ENCODE results near the gene CXorf49. TPM values are rescaled to one million over a fixed set of nuclear protein-coding genes. Genes with fewer than 3 reads are reported as not detected.

CXorf49 gene
- total and polyA plus RNA-seq, 10 of the 15 experiments (the other 5 are each of a cell fraction or from before 2014, with no cell fraction given) = not detected

DNA sequence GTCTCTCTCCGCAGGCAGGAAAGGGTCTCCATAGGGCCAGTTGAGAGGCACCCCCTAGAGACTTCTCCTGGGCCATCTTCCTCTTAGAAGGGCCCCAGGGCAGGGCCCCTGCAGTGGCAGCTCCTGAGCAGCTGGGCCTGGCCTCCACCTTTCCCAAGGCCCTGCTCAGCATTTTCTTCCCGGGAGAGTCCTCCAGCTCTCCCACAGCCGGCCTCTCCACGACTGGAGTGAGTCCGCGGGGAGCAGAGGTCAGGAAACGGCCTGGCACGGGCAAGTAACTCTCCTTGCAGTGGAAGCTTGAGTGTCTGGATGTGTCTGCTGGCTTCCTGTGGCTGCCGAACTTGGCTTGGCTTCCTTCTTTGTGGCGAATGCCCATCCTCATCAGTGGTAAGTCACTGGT lies 52.3 kb downstream of the CXorf49 start:
- WGBS (ENCODE audit: insufficient coverage, insufficient replicate concordance, low lambda C conversion rate, missing lambda C conversion rate) = 44% methylated on average over 10 of the region's 10 CpGs
- no peaks in the 10 kb centered on the region for H3K36me3 ChIP-seq (ENCODE audit: control insufficient read depth in 2 of 2, insufficient read depth in 2 of 2, low read length in 1 of 2)

More for the DNA sequence above, 52.3 kb downstream of the CXorf49 start:
- ChIA-PET CTCF (no interaction called here), POLR2A (no interaction called here), RAD21 (ENCODE audit: unreplicated experiment) (no interaction called here), SMC1A (ENCODE audit: uncharacterized antibody, unreplicated experiment) (no interaction called here)
- H3K9ac ChIP-seq (ENCODE audit: control insufficient read depth, insufficient read depth, low read length) = no peak overlapping the region
- FAIRE-seq (no peak), DNase-seq (ENCODE audit: low read depth, low spot score) (no peak), ATAC-seq (no peak)
- intact Hi-C loops (cut with micrococcal nuclease; ENCODE audit: unreplicated experiment) (no loop called here), in situ Hi-C loops (cut with MboI) (loop anchor here (25.0 kb wide), 2 partner anchors 197 to 878 kb away; no protein-coding TSS in a partner anchor)
- H3K4me3 ChIP-seq = no peak overlapping the region
- no peaks in the 10 kb centered on the region; a peak in 1 of 4 replicates for H3K27me3 ChIP-seq (replicated peaks in 1 of 2; ENCODE audit: control insufficient read depth in 2 of 2, insufficient read depth in 2 of 2, low read length in 1 of 2)
- H3K4me1 ChIP-seq (ENCODE audit: control insufficient read depth, insufficient read depth, low read length) = peaks cover 9% of the 10 kb centered on the region
- BruUV-seq (replicated peaks) = no TSS peak
- H3K9me3 ChIP-seq (replicated peaks; ENCODE audit: control insufficient read depth, insufficient read depth, low read length) = no peaks in the 10 kb centered on the region; the same call in 2 of the 3 replicates
- H2AFZ ChIP-seq (ENCODE audit: control insufficient read depth, low read depth, low read length) = no peak overlapping the region
- H3K27ac ChIP-seq (ENCODE audit: control insufficient read depth, insufficient read depth) = no peak overlapping the region
- H3K79me2 ChIP-seq (ENCODE audit: control insufficient read depth, insufficient read depth, low read length) = no peaks in the 10 kb centered on the region
- TF ChIP-seq, protein P1, sequence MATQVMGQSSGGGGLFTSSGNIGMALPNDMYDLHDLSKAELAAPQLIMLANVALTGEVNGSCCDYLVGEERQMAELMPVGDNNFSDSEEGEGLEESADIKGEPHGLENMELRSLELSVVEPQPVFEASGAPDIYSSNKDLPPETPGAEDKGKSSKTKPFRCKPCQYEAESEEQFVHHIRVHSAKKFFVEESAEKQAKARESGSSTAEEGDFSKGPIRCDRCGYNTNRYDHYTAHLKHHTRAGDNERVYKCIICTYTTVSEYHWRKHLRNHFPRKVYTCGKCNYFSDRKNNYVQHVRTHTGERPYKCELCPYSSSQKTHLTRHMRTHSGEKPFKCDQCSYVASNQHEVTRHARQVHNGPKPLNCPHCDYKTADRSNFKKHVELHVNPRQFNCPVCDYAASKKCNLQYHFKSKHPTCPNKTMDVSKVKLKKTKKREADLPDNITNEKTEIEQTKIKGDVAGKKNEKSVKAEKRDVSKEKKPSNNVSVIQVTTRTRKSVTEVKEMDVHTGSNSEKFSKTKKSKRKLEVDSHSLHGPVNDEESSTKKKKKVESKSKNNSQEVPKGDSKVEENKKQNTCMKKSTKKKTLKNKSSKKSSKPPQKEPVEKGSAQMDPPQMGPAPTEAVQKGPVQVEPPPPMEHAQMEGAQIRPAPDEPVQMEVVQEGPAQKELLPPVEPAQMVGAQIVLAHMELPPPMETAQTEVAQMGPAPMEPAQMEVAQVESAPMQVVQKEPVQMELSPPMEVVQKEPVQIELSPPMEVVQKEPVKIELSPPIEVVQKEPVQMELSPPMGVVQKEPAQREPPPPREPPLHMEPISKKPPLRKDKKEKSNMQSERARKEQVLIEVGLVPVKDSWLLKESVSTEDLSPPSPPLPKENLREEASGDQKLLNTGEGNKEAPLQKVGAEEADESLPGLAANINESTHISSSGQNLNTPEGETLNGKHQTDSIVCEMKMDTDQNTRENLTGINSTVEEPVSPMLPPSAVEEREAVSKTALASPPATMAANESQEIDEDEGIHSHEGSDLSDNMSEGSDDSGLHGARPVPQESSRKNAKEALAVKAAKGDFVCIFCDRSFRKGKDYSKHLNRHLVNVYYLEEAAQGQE (IDR thresholded peaks at IDR 0.05; ENCODE audit: low read depth, low read length) = no peak
- TF ChIP-seq NFIC (IDR thresholded peaks at IDR 0.05; ENCODE audit: low read depth, low read length) = no peak
- no peak overlapping the region for H3K4me2 ChIP-seq (ENCODE audit: control insufficient read depth, insufficient read depth)
- no peaks in the 10 kb centered on the region for H4K20me1 ChIP-seq (ENCODE audit: control insufficient read depth, insufficient read depth)
